ENCODE results near the gene MGMT.

DNA sequence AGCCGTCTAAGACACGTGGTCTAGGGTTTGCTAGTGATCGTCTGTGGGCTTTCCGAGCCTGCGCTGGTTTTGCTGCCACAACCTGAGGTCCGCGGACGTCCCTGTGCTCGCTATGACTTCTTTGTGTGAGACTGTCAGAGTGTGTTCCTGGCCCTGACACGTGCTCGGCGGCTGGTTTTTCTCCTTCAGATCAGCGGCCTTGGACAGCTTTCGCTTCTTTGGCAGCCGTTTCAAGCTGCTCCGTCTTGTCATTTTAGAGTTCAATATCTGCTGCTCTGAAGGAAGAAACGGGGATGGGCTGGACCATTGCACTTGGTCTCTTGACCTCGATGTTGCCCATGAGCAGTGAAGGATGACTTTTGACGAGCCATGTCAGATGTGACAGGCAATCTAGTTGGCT is 147.3 kb downstream of the MGMT start:
- TF ChIP-seq, protein P1, sequence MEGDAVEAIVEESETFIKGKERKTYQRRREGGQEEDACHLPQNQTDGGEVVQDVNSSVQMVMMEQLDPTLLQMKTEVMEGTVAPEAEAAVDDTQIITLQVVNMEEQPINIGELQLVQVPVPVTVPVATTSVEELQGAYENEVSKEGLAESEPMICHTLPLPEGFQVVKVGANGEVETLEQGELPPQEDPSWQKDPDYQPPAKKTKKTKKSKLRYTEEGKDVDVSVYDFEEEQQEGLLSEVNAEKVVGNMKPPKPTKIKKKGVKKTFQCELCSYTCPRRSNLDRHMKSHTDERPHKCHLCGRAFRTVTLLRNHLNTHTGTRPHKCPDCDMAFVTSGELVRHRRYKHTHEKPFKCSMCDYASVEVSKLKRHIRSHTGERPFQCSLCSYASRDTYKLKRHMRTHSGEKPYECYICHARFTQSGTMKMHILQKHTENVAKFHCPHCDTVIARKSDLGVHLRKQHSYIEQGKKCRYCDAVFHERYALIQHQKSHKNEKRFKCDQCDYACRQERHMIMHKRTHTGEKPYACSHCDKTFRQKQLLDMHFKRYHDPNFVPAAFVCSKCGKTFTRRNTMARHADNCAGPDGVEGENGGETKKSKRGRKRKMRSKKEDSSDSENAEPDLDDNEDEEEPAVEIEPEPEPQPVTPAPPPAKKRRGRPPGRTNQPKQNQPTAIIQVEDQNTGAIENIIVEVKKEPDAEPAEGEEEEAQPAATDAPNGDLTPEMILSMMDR (IDR thresholded peaks at IDR 0.05; ENCODE audit: insufficient read depth, low read length), result no peak
- TF ChIP-seq, protein P2, sequence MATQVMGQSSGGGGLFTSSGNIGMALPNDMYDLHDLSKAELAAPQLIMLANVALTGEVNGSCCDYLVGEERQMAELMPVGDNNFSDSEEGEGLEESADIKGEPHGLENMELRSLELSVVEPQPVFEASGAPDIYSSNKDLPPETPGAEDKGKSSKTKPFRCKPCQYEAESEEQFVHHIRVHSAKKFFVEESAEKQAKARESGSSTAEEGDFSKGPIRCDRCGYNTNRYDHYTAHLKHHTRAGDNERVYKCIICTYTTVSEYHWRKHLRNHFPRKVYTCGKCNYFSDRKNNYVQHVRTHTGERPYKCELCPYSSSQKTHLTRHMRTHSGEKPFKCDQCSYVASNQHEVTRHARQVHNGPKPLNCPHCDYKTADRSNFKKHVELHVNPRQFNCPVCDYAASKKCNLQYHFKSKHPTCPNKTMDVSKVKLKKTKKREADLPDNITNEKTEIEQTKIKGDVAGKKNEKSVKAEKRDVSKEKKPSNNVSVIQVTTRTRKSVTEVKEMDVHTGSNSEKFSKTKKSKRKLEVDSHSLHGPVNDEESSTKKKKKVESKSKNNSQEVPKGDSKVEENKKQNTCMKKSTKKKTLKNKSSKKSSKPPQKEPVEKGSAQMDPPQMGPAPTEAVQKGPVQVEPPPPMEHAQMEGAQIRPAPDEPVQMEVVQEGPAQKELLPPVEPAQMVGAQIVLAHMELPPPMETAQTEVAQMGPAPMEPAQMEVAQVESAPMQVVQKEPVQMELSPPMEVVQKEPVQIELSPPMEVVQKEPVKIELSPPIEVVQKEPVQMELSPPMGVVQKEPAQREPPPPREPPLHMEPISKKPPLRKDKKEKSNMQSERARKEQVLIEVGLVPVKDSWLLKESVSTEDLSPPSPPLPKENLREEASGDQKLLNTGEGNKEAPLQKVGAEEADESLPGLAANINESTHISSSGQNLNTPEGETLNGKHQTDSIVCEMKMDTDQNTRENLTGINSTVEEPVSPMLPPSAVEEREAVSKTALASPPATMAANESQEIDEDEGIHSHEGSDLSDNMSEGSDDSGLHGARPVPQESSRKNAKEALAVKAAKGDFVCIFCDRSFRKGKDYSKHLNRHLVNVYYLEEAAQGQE (IDR thresholded peaks at IDR 0.05; ENCODE audit: insufficient replicate concordance, low read depth), result no peak
- no peak for TF ChIP-seq GABPA (IDR thresholded peaks at IDR 0.05; ENCODE audit: low read depth)
